NT2/D1 (cell line): ENCODE measurements around the gene TRPV5.

Experiments
- SUZ12 ChIP-seq: IDR thresholded peaks from 2 replicates; pipeline ENCODE4 v1.6.1; 2011; ENCODE audit not compliant: insufficient read length, insufficient read depth; ENCODE audit errors: extremely low read depth
- YY1 ChIP-seq: IDR thresholded peaks from 2 replicates; pipeline ENCODE4 v1.6.1; 2011; ENCODE audit not compliant: insufficient read length, insufficient read depth
- ZNF274 ChIP-seq: IDR thresholded peaks from 2 replicates; pipeline ENCODE4 v1.6.1; 2011; ENCODE audit warnings: mild to moderate bottlenecking, low read depth, low read length

GRCh38 chr7:142866361-142867096, 67.0 kb downstream of the TRPV5 start:
- TF ChIP-seq SUZ12 (no peak), ZNF274 (no peak), YY1 (no peak)
